Measurements from ENCODE around the gene LPP. TPM values are rescaled to one million over a fixed set of nuclear protein-coding genes. Genes with fewer than 3 reads are reported as not detected.

The LPP gene
- total RNA-seq, 2 donors from 2014 or later: 170 to 246 TPM

GRCh38 chr3:188819939-188820338, 666.0 kb downstream of the LPP start:
- no peaks in the 10 kb centered on the region for H3K36me3 ChIP-seq
- intact Hi-C loops (cut with DNase I): no loop called here
- no peak overlapping the region for H3K4me3 ChIP-seq
- no peak for DNase-seq
- TF ChIP-seq, protein P1, sequence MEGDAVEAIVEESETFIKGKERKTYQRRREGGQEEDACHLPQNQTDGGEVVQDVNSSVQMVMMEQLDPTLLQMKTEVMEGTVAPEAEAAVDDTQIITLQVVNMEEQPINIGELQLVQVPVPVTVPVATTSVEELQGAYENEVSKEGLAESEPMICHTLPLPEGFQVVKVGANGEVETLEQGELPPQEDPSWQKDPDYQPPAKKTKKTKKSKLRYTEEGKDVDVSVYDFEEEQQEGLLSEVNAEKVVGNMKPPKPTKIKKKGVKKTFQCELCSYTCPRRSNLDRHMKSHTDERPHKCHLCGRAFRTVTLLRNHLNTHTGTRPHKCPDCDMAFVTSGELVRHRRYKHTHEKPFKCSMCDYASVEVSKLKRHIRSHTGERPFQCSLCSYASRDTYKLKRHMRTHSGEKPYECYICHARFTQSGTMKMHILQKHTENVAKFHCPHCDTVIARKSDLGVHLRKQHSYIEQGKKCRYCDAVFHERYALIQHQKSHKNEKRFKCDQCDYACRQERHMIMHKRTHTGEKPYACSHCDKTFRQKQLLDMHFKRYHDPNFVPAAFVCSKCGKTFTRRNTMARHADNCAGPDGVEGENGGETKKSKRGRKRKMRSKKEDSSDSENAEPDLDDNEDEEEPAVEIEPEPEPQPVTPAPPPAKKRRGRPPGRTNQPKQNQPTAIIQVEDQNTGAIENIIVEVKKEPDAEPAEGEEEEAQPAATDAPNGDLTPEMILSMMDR (IDR thresholded peaks at IDR 0.05): no peak
- peaks cover 3% of the 10 kb centered on the region for H3K4me1 ChIP-seq
- H3K27ac ChIP-seq: no peak overlapping the region
- no peaks in the 10 kb centered on the region for H3K27me3 ChIP-seq
- H3K9me3 ChIP-seq: no peaks in the 10 kb centered on the region
- no peak overlapping the region for H3K9ac ChIP-seq (ENCODE audit: low read depth in 2 of 2, low read length in 2 of 2)

DNA sequence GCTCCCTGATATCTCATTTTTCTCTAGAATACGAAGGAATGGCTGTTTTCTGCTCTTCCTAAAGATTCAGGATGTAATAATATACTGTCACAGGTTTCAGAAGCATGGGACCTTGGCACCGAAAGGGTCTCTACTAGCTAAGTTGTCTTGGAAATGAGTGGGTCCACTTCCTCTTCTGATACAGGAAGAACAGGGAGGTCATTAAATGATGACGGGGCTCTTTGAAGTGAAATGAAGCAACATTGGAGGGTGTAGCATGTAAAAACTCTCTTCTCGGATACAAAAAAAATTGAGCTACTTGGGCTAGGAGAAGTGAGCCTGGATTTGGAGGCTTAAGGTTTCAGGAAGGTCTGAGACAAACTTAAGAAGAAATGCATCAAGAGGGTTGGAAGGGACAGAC, 668.0 kb downstream of the LPP start:
- TF ChIP-seq, protein P1 (IDR thresholded peaks at IDR 0.05): no peak
- no peak overlapping the region for H3K27ac ChIP-seq
- H3K4me1 ChIP-seq: no peaks in the 10 kb centered on the region
- no peaks in the 10 kb centered on the region for H3K9me3 ChIP-seq
- H3K27me3 ChIP-seq: no peaks in the 10 kb centered on the region
- H3K9ac ChIP-seq (ENCODE audit: low read depth in 2 of 2, low read length in 2 of 2): no peak overlapping the region
- no peaks in the 10 kb centered on the region for H3K36me3 ChIP-seq
- DNase-seq: no peak
- intact Hi-C loops (cut with DNase I): no loop called here
- H3K4me3 ChIP-seq: no peak overlapping the region

DNA sequence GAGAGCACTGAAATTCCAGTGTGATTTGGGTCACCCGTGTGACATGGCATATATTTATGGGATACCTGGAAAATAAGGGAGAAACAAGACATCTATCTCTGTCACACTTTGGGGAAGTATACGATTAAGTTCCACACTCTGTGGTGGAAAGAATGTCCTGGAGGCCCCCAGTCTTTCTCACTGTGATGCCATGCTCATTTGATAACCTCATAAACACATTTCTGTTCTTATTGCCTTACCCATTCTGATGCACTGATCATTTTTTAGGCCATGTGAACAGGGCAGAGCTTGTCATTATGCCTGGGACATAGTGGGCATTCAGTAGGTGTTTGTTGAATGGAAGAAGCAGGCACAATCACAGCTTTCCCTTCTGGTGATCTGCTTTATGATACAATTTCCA, 668.5 kb downstream of the LPP start:
- H3K27me3 ChIP-seq: no peaks in the 10 kb centered on the region
- DNase-seq: no peak
- intact Hi-C loops (cut with DNase I): no loop called here
- no peaks in the 10 kb centered on the region for H3K4me1 ChIP-seq
- H3K9ac ChIP-seq (ENCODE audit: low read depth in 2 of 2, low read length in 2 of 2): no peak overlapping the region
- TF ChIP-seq, protein P1 (IDR thresholded peaks at IDR 0.05): no peak
- H3K4me3 ChIP-seq: no peak overlapping the region
- no peak overlapping the region for H3K27ac ChIP-seq
- H3K9me3 ChIP-seq: no peaks in the 10 kb centered on the region
- no peaks in the 10 kb centered on the region for H3K36me3 ChIP-seq

DNA sequence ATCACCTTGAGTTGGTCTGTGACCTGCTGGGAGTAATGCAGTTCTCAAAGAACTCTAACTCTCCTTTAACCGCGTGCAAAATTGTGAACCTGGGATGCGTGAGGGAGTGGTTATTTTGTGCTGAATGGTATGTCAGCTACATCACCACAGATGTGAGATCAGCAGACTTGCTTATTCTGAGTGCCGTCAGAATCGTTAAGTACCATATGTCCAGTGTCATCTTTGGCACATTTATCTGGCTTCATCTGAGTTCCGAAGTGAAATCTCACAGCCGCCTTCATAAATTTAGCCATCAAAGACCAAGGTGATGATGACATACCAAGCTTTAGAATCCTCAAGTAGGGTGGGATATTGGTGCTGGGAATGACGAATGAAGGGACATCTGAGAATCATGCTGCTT, 670.6 kb downstream of the LPP start:
- Histone ChIP-seq H3K27ac (no peak overlapping the region), H3K36me3 (no peaks in the 10 kb centered on the region), H3K4me1 (no peaks in the 10 kb centered on the region), H3K27me3 (no peaks in the 10 kb centered on the region), H3K9ac (ENCODE audit: low read depth in 2 of 2, low read length in 2 of 2) (no peak overlapping the region), H3K4me3 (no peak overlapping the region), H3K9me3 (no peaks in the 10 kb centered on the region)
- no peak for DNase-seq
- intact Hi-C loops (cut with DNase I): no loop called here
- TF ChIP-seq, protein P1 (IDR thresholded peaks at IDR 0.05): no peak

DNA sequence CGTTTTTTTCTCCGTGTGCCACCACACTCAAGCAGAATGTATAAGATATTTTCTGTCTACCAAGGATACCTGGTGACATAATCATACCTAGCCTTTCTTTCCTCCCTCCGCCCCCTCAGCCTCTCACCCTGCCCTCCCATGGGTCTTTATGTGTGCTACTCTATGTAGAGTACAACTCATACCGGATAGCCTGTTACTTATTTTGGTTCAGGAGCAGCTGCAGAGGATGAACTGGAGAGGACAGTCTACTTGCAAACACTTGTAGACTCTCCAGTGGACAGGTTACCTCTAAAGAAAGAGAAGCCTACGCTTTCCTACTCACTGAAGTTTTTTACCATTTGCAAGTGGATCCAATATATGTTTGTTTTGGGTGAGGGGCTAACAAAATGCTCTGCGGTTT, 671.9 kb downstream of the LPP start:
- no peaks in the 10 kb centered on the region for H3K9me3 ChIP-seq
- DNase-seq: no peak
- TF ChIP-seq, protein P1 (IDR thresholded peaks at IDR 0.05): no peak
- H3K4me3 ChIP-seq: no peak overlapping the region
- no peaks in the 10 kb centered on the region for H3K36me3 ChIP-seq
- no peak overlapping the region for H3K9ac ChIP-seq (ENCODE audit: low read depth in 2 of 2, low read length in 2 of 2)
- intact Hi-C loops (cut with DNase I): no loop called here
- no peak overlapping the region for H3K27ac ChIP-seq
- no peaks in the 10 kb centered on the region for H3K4me1 ChIP-seq
- H3K27me3 ChIP-seq: no peaks in the 10 kb centered on the region

GRCh38 chr3:188826574-188826973, 672.6 kb downstream of the LPP start:
- intact Hi-C loops (cut with DNase I): no loop called here
- Histone ChIP-seq H3K9ac (ENCODE audit: low read depth in 2 of 2, low read length in 2 of 2) (no peak overlapping the region), H3K36me3 (no peaks in the 10 kb centered on the region), H3K9me3 (no peaks in the 10 kb centered on the region), H3K4me1 (no peaks in the 10 kb centered on the region), H3K27me3 (no peaks in the 10 kb centered on the region), H3K27ac (no peak overlapping the region), H3K4me3 (no peak overlapping the region)
- no peak for DNase-seq
- TF ChIP-seq, protein P1 (IDR thresholded peaks at IDR 0.05): no peak

All from colonic mucosa (tissue), 4 donors.